ENCODE data around the gene RELN.
"Not testable (repeated sequence)": the region's sequence is repeated elsewhere in the genome, so short reads cannot be mapped to it uniquely, and the experiment has no call there.

The RELN gene

DNA sequence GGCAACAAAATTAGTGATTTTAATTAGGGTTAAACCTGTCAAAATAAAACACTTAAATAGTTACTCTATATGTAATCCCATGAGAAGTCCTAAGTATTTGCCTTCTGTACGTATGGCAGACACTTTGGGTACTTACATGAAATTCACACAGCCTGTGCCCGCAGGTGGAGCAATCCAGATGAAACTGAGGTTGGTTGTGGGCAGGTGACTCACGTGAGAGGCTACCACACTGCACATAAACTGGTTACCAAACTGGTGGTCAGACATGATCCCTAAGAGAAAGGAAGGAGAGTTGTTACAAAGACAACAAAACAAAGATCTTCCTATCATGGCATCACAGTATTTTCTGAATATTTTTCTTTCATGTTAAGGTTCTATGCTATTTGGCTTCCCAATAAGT lies 156.1 kb downstream of the RELN start:
- DNase-seq (ENCODE audit: low spot score): no peak

DNA sequence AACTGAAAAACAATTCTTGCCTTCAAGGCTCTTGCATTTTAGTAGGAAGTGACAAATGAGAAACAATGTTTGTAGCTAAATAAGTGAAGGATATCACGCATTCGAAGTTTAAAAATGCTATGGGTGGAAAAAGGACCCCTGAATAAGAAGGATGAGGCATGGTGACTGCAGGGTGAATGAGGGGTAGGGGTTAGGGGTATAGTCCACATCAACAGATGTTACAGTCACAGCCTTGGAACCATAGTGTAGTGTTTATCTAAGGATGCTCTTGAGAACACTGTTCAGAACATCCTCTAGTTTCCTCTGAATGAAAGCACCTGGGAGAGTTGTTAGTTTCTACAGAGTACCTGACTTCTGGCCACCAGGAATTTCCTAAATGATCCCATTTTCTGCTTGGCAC lies 157.0 kb downstream of the RELN start:
- no peak for DNase-seq (ENCODE audit: low spot score)

DNA sequence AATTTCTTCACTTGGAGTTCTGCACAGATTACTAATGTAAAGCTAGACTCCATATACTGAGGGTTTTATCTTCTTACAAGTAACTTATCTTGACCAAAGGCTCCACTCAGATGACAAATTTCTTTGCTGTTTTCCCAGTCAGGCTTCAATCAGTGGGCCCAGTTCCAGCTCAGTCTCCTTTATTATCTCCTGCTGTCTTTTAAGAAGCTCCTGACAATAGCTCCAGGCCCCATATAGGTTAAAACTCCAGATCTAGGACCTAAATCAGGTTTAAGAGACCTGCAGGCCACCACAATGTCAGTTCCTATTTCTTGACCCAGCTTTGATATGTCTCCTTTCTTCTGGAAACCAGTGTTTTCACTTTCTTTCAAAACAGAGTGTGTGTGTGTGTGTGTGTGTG lies 165.2 kb downstream of the RELN start:
- DNase-seq (ENCODE audit: low spot score): no peak

DNA sequence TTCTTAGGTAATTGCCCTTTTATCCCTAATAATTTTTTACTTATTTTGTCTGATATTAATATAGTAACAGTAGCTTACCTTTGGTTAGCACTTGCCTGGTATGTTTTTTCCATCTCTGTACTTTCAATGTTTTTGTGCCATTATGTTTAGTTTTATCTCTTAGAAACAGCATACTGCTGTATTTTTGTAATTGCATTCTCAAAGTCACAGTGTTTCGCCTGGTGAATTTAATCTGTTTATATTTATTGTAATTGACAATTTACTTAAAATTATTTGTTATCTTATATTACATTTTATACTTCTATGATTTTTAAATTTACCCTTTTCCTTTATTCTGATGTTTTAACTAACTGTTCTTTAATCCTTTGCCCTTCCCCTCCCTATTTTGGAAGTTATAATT lies 166.4 kb downstream of the RELN start:
- DNase-seq (ENCODE audit: low spot score): no peak

DNA sequence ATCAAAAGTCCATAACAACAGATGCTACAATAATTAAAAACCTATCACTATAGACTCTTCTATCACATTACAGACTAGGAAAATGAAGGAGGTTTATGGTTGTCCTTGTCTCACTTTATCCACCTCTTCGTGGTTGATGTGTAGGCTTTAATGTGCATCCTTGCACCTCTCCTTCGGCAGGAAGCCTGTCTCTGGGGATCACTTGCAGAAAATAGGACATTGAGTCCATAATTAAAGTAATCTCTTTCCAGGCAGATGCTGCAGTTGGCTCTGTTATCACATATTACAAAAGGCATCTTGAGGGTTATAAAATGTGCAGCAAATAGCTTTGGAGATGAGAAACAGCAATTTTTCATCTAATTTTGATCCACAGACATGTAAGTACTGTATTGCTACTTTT lies 168.4 kb downstream of the RELN start:
- DNase-seq (ENCODE audit: low spot score): no peak

DNA sequence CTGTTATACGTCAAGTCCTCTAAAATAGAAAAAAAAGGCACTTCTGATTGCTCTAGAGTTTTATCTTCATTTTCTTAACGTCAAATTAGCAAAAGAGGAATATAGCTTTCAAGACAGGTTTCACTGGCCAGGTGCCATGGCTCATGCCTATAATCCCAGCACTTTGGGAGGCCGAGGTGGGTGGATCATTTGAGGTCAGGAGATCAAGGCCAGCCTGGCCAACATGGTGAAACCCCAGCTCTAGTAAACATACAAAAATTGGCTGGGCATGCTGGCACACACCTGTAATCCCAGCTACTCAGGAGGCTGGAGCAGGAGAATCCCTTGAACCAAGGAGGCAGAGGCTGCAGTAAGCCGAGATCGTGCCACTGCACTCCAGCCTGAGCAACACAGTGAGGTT lies 173.5 kb downstream of the RELN start:
- not testable (repeated sequence) for DNase-seq (ENCODE audit: low spot score)

DNA sequence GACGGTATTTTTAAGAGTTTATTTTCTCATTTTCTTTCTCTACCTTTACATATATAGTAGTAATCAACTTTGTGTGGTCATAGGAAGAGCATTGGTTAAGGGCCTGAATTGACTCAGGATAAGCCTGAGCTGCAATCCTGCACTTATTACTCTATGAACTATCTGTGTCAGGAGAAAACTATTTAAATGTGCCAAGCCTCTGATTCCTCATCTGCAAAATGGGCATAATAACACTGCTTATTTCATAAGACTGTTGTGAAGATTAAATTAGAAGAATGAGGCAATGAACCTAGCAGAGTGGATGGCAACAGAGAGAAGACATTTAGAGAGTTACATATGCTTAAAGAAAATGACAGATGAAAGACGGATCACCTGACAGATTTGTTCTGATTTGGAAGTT lies 175.5 kb downstream of the RELN start:
- no peak for DNase-seq (ENCODE audit: low spot score)

DNA sequence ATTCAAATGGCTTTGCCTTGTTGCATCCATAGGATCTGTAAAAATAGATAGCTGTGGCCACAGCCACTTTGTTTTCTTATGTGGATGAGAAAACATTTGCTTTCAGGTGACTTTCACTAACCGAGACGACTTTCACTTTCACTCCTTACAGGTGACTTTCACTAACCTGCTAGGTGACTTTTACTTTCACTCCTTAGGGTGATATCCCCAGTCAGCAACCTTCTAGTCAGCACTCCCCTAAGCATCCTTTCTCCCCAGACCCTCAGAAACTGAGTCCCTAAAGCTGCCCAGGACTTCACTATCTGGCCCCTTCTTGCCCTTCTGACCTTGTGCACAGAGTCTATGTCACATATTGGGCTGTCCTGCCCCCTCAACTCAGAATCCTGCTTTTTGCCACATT lies 177.5 kb downstream of the RELN start:
- no peak for DNase-seq (ENCODE audit: low spot score)

DNA sequence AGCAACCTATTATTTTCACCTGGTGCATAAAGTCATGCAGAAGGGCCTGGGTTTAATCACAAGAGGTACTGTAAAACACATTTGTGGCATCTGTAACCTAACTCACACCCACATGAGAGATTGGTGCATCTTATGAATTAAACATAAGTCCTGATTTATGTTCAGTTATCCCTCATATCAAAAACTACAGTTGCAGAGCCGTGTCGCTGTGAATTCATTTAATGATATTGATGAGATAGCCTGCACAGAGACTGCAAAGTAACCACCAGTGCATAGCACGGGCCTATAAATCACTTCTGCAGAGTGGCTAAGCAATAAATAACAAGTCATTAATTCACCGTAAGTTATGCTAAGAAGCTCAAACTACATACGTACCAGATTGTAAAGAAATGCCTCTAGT lies 178.2 kb downstream of the RELN start:
- no peak for DNase-seq (ENCODE audit: low spot score)

DNA sequence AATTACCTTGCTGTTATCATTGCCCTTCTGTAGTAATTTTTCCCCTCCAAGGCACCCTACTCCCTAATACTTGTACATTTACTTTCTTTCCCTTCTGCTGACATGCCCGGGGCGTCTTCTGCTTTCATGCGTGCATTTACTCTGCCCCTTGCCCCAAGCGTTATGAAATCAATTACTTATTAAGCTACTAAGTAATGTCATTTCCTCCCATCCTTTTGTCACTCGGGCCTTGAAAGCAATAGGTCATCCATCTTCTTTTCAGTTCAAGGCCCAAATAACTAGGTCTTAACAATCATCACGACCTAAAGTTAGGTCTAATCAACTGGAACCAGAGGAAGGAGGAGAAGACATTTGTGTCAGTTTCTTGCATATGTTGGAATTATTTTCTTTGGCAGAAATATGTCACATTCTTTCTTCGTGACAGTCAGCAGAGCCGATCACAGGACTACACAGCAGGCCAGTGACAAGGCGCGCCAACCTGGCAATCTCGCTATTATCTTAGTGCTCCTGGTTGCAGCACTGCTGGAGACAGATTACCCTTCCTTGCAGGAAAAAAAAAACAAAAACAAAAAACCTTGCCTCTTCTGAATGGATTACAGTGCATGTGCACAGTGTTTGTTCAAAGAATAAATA lies 179.2 kb downstream of the RELN start:
- peak; percentile 5 for DNase-seq (ENCODE audit: low spot score)

DNA sequence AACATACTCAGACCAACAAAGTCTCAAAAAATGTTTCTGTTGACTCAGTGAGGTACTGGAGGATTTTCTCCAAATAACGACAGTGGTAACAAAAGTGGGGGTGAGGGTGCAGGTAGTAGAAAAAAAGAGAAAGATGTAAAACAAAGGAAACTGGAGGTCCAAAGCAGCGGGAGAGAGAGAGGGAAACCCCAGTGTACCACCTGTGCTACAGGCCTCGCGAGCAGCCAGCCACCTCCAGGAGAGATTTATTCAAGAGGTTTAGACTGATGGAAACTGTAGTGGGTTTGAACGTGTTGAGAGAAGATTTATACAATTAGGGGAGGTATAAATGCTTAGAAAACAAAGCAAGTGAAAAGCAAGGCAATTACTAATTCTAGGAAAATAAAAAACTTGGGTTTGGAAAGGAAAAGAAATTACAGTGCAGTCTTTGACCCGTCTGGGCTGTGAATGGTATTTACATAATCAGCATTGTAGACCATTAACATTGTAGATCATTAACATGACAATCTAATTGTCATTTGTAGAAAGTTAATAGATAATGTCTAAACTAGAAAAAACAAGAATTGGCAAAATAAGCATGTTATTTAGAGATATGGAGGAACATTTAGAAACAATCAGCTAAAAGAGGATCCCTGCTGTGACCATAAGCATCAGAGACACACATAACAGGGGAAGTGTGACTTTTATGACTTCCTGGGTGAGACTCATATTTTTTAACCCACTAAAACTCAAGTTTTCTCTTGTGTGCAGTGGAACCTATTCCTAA lies 180.0 kb downstream of the RELN start:
- DNase-seq (ENCODE audit: low spot score): no peak

DNA sequence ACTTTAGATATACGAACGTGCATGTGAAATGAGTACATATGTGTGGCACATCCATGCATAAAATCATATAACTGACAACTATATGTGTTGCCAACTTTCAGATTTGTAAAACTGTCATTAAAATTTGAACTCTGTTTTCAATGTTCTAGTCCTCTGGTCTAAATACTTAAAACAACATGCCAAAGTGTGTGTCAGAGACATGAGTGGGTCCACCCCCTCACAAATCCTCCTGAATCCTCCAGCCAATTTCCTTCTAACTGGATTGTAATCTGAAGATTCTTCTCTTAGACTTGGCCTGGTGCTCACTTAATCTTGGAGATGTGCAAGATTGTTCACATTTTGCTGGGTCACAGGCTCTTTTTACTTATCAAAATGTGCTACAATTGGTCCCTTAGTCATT lies 184.1 kb downstream of the RELN start:
- DNase-seq (ENCODE audit: low spot score): peak; percentile 6

DNA sequence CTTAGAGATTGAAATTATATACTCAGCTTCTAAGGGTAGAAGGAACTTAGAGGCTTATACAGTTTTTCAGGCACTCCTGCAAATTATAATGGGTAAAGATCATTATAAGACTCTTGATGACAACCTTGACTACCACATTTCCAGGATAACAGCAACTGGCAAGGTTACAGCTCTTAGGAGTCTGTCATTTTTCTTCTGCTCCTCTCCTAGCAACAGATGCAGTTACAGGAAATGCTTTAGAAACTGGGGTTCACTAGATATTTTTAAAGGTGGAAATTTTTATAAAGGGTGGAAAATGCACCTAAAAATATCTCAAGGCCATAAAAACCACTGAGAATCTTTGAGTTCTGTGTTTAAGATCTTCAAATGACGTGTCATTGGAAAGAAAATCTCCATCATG lies 185.8 kb downstream of the RELN start:
- no peak for DNase-seq (ENCODE audit: low spot score)

DNA sequence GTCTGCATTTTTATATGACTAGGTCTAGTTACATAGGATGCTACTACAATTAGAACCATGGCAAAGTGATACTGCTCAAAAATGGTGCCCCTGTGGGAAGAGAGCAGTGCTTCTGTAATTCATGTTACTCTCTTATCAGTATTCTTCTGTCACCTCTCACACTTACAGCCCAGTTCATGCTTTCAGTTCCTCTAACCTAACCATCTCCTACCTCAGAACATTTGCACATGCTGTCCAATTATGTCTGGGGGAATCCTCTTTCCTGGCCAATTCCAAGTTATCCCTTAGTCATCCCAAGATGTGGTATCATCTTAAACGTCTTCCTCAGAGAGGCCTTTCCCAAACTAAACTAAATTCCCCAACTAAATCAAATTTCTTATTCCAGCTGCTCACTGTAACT lies 190.2 kb downstream of the RELN start:
- no peak for DNase-seq (ENCODE audit: low spot score)

DNA sequence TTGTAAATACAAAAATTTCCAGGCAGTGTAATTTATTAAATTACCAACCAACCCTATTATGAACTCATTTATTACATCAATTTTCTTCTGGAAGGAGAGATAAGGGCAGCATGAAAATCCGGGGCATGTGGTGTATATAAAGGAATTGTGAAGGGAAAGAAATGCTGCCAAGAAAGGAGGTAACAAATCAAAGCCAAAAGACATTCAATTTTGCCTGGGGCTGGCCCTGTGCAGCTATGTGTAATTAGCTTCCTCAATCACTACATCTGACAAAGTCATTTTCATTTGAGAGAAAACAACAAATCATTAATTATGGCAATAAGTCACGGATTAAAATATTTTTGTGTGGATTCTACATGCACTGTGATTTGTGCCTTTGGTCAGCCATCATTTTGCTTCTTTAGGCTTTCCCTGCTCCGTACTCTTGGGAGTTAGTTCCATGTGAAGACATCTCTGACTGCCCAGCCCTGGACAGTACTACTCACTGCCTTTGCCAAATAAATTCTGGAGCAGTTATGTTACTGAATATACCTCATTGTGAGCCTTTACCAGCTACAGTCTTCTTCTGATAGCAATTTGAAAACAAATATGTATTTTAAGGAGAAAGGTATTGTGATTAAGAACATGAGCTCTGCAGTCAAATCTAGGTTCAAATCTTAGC lies 191.7 kb downstream of the RELN start:
- DNase-seq (ENCODE audit: low spot score): no peak

DNA sequence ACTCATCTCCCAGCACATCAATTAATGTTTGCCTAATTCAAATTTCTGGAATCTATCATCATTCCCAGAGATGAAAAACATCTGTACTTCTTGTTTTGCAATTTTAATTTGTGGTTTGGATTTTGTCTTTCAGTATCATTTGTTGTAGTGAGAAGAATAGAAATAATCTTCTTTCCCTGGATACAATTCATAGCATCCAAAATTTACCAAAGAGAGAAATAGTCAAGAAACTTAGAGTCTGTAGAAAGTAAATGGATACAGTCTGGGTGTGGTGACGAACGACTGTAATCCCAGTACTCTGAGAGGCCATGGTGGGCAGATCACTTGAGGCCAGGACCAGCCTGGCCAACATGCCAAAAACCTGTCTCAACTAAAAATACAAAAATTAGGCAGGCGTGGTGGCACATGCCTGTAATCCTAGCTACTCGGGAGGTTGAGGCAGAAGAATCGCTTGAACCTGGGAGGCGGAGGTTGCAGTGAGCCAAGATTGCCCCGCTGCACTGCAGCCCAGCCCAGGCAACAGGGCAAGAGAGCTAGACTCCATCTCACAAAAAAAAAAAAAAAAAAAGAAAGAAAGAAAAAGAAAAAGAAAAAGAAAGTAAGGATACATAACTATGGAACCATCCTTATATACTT lies 193.0 kb downstream of the RELN start:
- no peak for DNase-seq (ENCODE audit: low spot score)

DNA sequence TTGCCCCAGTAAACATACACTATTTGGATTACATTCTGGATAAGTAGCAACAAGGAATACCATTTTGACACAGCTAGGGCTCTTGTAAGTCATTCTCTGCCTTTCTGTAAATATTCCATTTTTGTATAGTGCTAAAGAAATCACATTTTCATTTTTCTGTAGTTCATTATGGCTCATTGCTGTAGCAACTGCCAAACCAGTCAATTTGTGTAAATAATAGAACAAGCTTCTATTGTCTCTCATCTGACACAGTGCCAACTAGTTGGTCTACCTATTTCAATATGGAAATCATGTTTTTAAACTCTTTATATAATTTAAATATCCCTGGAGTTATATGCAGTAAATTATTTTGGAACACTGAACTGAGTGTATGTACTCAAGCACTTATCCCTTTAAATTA lies 193.7 kb downstream of the RELN start:
- DNase-seq (ENCODE audit: low spot score): no peak

DNA sequence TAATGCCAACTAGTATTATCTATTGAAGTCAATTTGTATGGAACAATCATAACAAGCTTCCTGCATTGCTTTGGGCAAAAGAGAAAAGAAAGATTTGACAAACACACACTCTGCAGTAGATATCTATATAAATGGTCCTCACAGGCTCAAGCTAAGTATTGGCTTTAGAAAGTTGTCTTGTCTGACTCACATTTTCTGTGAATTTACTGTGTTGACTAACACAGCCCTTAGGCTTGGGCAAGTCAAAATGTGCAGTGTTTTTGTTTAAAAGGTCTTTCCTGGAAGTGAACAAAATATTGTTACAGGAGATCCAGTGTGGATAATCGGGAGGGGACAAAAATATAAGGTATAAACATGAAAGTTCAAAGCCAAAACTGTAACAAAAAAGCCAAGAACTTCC lies 194.4 kb downstream of the RELN start:
- DNase-seq (ENCODE audit: low spot score): no peak

DNA sequence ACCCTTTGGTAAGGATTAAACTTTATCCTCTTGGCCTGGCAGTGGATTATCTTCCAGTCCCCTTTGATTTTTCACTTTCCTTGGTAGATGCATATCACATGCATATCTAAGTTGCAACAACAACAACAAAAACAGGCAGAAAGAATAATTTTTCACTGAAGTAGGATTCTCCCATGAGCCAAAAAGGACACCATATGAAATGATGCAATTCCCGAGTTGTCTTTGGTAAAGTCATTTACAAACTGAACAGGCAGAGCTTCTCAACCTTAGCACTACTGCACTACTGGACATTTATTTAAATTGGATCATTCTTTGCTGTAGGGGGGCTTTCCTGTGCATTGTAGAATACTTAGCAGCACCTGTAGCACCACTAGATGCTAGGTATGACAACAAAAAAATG lies 195.0 kb downstream of the RELN start:
- no peak for DNase-seq (ENCODE audit: low spot score)

DNA sequence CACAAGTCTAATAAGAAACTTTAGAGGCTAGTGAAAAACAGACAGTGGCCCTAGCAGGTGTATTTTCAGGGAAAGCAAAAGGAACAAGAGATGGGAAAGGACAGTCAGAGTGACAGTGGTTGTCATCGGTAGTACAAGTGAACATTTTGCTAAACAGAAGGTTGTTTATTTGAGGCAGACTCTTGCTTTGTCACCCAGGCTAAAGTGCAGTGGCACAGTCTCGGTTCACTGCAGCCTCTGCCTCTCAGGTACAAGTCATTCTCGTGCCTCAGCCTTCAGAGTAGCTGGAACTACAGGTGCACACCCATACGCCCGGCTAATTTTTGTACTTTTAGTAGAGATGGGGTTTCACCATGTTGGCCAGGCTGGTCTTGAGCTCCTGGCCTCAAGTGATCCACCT lies 195.8 kb downstream of the RELN start:
- DNase-seq (ENCODE audit: low spot score): no peak

DNA sequence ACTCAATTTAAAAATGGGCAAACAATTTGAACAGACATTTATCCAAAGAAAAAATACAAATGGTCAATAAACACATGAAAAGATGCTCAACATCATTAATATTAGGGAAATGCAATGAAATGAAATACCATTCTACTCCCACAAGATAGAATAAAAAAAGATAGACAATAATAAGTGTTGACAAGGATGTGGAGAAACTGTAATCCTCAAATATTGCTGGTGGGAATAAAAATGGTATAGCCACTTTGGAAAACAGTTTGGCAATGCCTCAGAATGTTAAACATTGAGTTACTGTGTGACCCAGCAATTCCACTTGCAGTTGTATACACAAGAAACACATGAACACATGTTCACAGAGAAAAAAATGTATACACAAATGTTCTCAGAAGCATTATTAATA lies 197.6 kb downstream of the RELN start:
- DNase-seq (ENCODE audit: low spot score): no peak

DNA sequence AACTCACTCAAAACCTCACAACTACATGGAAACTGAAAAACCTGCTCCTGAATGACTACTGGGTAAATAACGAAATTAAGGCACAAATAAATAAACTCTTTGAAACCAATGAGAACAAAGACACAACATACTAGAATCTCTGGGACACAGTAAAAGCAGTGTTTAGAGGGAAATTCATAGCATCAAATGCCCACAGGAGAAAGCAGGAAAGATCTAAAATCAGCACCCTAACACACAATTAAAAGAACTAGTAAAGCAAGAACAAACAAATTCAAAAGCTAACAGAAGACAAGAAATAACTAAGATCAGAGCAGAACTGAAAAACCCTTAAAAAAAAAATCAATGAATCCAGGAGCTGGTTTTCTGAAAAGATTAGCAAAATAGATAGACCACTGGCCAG lies 202.4 kb downstream of the RELN start:
- DNase-seq (ENCODE audit: low spot score): not testable (repeated sequence)

DNA sequence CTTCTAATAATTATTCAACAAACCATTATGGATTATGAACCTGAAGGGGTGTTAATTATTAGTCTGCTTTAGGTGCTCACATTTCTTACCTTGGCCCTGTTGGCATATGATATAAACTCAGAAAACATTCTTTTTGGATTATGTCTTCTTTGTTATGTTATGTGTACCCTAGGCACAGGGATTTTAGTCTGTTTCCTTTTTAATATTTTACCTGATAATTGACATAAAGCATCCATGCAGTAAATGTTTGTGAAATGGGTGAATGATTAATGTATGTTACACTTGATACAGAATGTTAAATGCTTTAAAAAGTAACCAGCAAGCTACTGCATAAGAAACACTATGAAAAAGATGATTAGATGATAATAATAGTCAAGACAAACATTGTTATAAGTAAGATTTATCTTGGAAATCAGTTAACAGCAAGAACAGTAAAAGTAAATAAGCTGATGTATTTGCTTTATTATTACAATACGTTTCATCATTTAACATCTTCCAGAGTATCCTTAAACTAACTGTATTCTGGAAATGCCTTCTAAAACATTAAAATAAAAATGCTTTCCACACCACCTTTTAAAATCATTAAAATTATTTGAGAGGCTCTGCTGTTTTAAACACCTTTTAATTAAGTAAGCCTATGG lies 204.7 kb downstream of the RELN start:
- DNase-seq (ENCODE audit: low spot score): no peak
